Measurements from ENCODE around the gene STK32B. TPM values are rescaled to one million over a fixed set of nuclear protein-coding genes. Genes with fewer than 3 reads are reported as not detected.

The STK32B gene
- total and polyA plus RNA-seq, 2 of the 8 experiments (the other 6 are each of a cell fraction or from before 2014, with no cell fraction given) = 2.3 to 2.5 TPM

GRCh38 chr4:5355846-5356245 lies 304.6 kb downstream of the STK32B start:
- Histone ChIP-seq H3K9me3 (ENCODE audit: insufficient read depth in 2 of 2, low read depth in 1 of 2, low read length in 1 of 2) (no peaks in the 10 kb centered on the region), H3K79me2 (ENCODE audit: control insufficient read depth in 1 of 2, insufficient read depth in 2 of 2, low read length in 2 of 2) (no peaks in the 10 kb centered on the region), H2BK120ac (replicated peaks; ENCODE audit: low read depth, low read length) (no peak overlapping the region), H2AK5ac (ENCODE audit: low read depth, low read length) (no peak overlapping the region), H3K27me3 (replicated peaks in 1 of 4; ENCODE audit: control insufficient read depth in 3 of 4, extremely low read depth in 1 of 4, insufficient read depth in 3 of 4, low read length in 3 of 4) (no peaks in the 10 kb centered on the region), H2BK5ac (ENCODE audit: low read depth, low read length) (no peak overlapping the region), H4K20me1 (replicated peaks in 1 of 2; ENCODE audit: control insufficient read depth in 1 of 2, insufficient read depth in 2 of 2, low read length in 2 of 2) (no peaks in the 10 kb centered on the region), H2BK12ac (ENCODE audit: low read depth, low read length) (no peak overlapping the region), H4K91ac (replicated peaks; ENCODE audit: insufficient read length, low read length) (no peak overlapping the region), H3K4me1 (replicated peaks in 1 of 4; ENCODE audit: control insufficient read depth in 3 of 4, insufficient read depth in 4 of 4, low read length in 3 of 4) (no peaks in the 10 kb centered on the region), H3K27ac (ENCODE audit: low read depth, low read length) (no peak overlapping the region), H3K18ac (ENCODE audit: extremely low read depth, low read length) (no peak overlapping the region), H4K8ac (ENCODE audit: extremely low read depth, insufficient read depth, low read length) (no peak overlapping the region), H3K36me3 (ENCODE audit: control insufficient read depth in 2 of 4, insufficient read depth in 4 of 4, low read length in 3 of 4) (no peaks in the 10 kb centered on the region), H4K5ac (ENCODE audit: insufficient read length, low read depth, low read length) (no peak overlapping the region), H2BK15ac (ENCODE audit: low read length) (no peak overlapping the region), H3K14ac (ENCODE audit: insufficient read length) (no peak overlapping the region), H3K23ac (ENCODE audit: insufficient read length) (no peak overlapping the region), H3K23me2 (ENCODE audit: low read depth, low read length) (no peaks in the 10 kb centered on the region), H3K4me2 (ENCODE audit: insufficient read depth in 1 of 2, low read depth in 2 of 2, low read length in 2 of 2) (no peak overlapping the region), H3K9ac (replicated peaks in 1 of 4; ENCODE audit: extremely low read depth in 1 of 4, low read depth in 3 of 4, low read length in 3 of 4) (no peak overlapping the region), H3K79me1 (ENCODE audit: low read depth, low read length) (no peaks in the 10 kb centered on the region), H3K4me3 (ENCODE audit: extremely low read depth in 1 of 4, insufficient read depth in 2 of 4, low read depth in 3 of 4, low read length in 4 of 4) (no peak overlapping the region), H2BK20ac (ENCODE audit: low read length) (no peak overlapping the region), H2AFZ (ENCODE audit: low read length) (no peak overlapping the region), H3K4ac (replicated peaks; ENCODE audit: insufficient read length, low read depth, low read length) (no peak overlapping the region), H3K56ac (replicated peaks; ENCODE audit: insufficient read length, low read depth, low read length) (no peak overlapping the region)
- POLR2A ChIA-PET (ENCODE audit: partially characterized antibody) = no interaction called here
- DNase-seq (ENCODE audit: low read depth in 1 of 2, low spot score in 2 of 2) (no peak), FAIRE-seq (no peak)
- CTCF ChIA-PET (ENCODE audit: partially characterized antibody) = no interaction called here
- no peak for TF ChIP-seq JUND (IDR thresholded peaks at IDR 0.05; ENCODE audit: low read length)
- TF ChIP-seq GTF2F1 (IDR thresholded peaks at IDR 0.05; ENCODE audit: borderline replicate concordance, low read depth, low read length) = no peak
- TF ChIP-seq SIX5 (IDR thresholded peaks at IDR 0.05; ENCODE audit: low read depth, low read length) = no peak

Measured in H1 (cell line).